Activated B cell treated with CpG ODN at 0.5 μM for 24 hours (primary cell): ENCODE data around the gene SAMD8. TPM values are rescaled to one million over a fixed set of nuclear protein-coding genes. Genes with fewer than 3 reads are reported as not detected.
"Not testable (repeated sequence)": the region's sequence is repeated elsewhere in the genome, so short reads cannot be mapped to it uniquely, and the experiment has no call there.

Source experiments
- ATAC-seq: fragments of 200-7000 bp; cut with Tn5 transposase; one replicate; pipeline ENCODE4 v1.10.0; 2021; ENCODE audit warnings: low read depth, mild to moderate bottlenecking, moderate library complexity
- CTCF ChIA-PET: fragments of 350-600 bp; sonication (Branson Sonifier 250); formaldehyde crosslinking; loops from one replicate; lab custom pipeline; 2021; ENCODE audit warnings: antibody characterized with exemption; lab: Charles Lee
- POLR2A ChIA-PET: fragments of 350-600 bp; sonication (Branson Sonifier 250); formaldehyde crosslinking; loops from one replicate; lab custom pipeline; 2021; ENCODE audit warnings: antibody characterized with exemption; lab: Charles Lee
- DNase-seq: peaks from one replicate; pipeline ENCODE4 v3.0.0; 2022
- H3K27ac Mint-ChIP-seq: one replicate; pipeline ENCODE4 v1.8.0; 2020; ENCODE audit warnings: mixed read lengths
- H3K27me3 Mint-ChIP-seq: one replicate; pipeline ENCODE4 v1.8.0; 2021; ENCODE audit warnings: mixed read lengths
- H3K36me3 Mint-ChIP-seq: one replicate; pipeline ENCODE4 v1.8.0; 2021; ENCODE audit warnings: low read depth, mixed read lengths
- H3K4me1 Mint-ChIP-seq: one replicate; pipeline ENCODE4 v1.8.0; 2021; ENCODE audit warnings: mixed read lengths
- H3K4me3 Mint-ChIP-seq: one replicate; pipeline ENCODE4 v1.8.0; 2020; ENCODE audit warnings: mild to moderate bottlenecking, mixed read lengths
- H3K9me3 Mint-ChIP-seq: one replicate; pipeline ENCODE4 v1.8.0; 2020; ENCODE audit warnings: mixed read lengths
- intact Hi-C: fragments of 100-400 bp; cut with micrococcal nuclease; formaldehyde crosslinking; loops from one replicate; pipeline ENCODE4 v1.15.1; 2024
- total RNA-seq: library from RNA; stranded (reverse); gene quantifications from 2 replicates; pipeline ENCODE4 v1.2.3, GENCODE V29; 2022
- TF ChIP-seq, protein P1 (sequence below): fragments of 200-600 bp; IDR thresholded peaks from one replicate; pipeline ENCODE4 v1.8.0; 2022; ENCODE audit warnings: antibody characterized with exemption, mild to moderate bottlenecking

SAMD8 gene
- total RNA-seq, 1 donor from 2014 or later = 29.1 TPM

- CTCF ChIA-PET = interaction anchor here (2.3 kb wide), 1 partner anchor 44 kb away, joined by 9 read pairs; the partner anchor contains the start of gene COMTD1
- Mint-ChIP-seq H3K36me3 (no peaks in the 10 kb centered on the region), H3K4me1 (peaks cover 5% of the 10 kb centered on the region), H3K27ac (no peak overlapping the region), H3K4me3 (no peak overlapping the region), H3K27me3 (no peaks in the 10 kb centered on the region), H3K9me3 (no peaks in the 10 kb centered on the region)
- TF ChIP-seq, protein P1, sequence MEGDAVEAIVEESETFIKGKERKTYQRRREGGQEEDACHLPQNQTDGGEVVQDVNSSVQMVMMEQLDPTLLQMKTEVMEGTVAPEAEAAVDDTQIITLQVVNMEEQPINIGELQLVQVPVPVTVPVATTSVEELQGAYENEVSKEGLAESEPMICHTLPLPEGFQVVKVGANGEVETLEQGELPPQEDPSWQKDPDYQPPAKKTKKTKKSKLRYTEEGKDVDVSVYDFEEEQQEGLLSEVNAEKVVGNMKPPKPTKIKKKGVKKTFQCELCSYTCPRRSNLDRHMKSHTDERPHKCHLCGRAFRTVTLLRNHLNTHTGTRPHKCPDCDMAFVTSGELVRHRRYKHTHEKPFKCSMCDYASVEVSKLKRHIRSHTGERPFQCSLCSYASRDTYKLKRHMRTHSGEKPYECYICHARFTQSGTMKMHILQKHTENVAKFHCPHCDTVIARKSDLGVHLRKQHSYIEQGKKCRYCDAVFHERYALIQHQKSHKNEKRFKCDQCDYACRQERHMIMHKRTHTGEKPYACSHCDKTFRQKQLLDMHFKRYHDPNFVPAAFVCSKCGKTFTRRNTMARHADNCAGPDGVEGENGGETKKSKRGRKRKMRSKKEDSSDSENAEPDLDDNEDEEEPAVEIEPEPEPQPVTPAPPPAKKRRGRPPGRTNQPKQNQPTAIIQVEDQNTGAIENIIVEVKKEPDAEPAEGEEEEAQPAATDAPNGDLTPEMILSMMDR = no peak
- DNase-seq = no peak
- ATAC-seq = no peak
- intact Hi-C loops = no loop called here
- POLR2A ChIA-PET = interaction anchor here (0.7 kb wide), 1 partner anchor 18 kb away, joined by 3 read pairs; the partner anchor contains the start of gene VDAC2
Observed at GRCh38 chr10:75191821-75192568, 80.5 kb downstream of the SAMD8 start.

GRCh38 chr10:75194625-75195024, 83.2 kb downstream of the SAMD8 start:
- H3K9me3 Mint-ChIP-seq, H3K27ac Mint-ChIP-seq, POLR2A ChIA-PET, DNase-seq, H3K4me3 Mint-ChIP-seq, H3K4me1 Mint-ChIP-seq, intact Hi-C loops, H3K27me3 Mint-ChIP-seq, ATAC-seq, H3K36me3 Mint-ChIP-seq: not testable (repeated sequence)
- CTCF ChIA-PET = interaction anchor here (0.9 kb wide), 1 partner anchor 21 kb away, joined by 3 read pairs; no protein-coding TSS in a partner anchor

GRCh38 chr10:75195035-75195763, 83.7 kb downstream of the SAMD8 start:
- Mint-ChIP-seq H3K4me1 (no peaks in the 10 kb centered on the region), H3K36me3 (no peaks in the 10 kb centered on the region), H3K4me3 (no peak overlapping the region), H3K27me3 (no peaks in the 10 kb centered on the region), H3K9me3 (no peaks in the 10 kb centered on the region), H3K27ac (no peak overlapping the region)
- CTCF ChIA-PET = no interaction called here
- TF ChIP-seq, protein P1 = no peak
- POLR2A ChIA-PET = no interaction called here
- DNase-seq (no peak), ATAC-seq (no peak)
- intact Hi-C loops = no loop called here

GRCh38 chr10:75197066-75197465, 85.6 kb downstream of the SAMD8 start:
- no peak overlapping the region for H3K4me3 Mint-ChIP-seq
- no peak overlapping the region for H3K27ac Mint-ChIP-seq
- TF ChIP-seq, protein P1 = no peak
- no peaks in the 10 kb centered on the region for H3K36me3 Mint-ChIP-seq
- ChIA-PET POLR2A (no interaction called here), CTCF (no interaction called here)
- DNase-seq (no peak), ATAC-seq (no peak)
- H3K27me3 Mint-ChIP-seq = no peaks in the 10 kb centered on the region
- intact Hi-C loops = no loop called here
- H3K4me1 Mint-ChIP-seq = no peaks in the 10 kb centered on the region
- no peaks in the 10 kb centered on the region for H3K9me3 Mint-ChIP-seq

- no peaks in the 10 kb centered on the region for H3K27me3 Mint-ChIP-seq
- CTCF ChIA-PET = no interaction called here
- no peak overlapping the region for H3K4me3 Mint-ChIP-seq
- ATAC-seq (no peak), DNase-seq (no peak)
- H3K4me1 Mint-ChIP-seq = no peaks in the 10 kb centered on the region
- POLR2A ChIA-PET = no interaction called here
- TF ChIP-seq, protein P1 = no peak
- no peak overlapping the region for H3K27ac Mint-ChIP-seq
- intact Hi-C loops = no loop called here
- H3K9me3 Mint-ChIP-seq = no peaks in the 10 kb centered on the region
- no peaks in the 10 kb centered on the region for H3K36me3 Mint-ChIP-seq
Observed at GRCh38 chr10:75197906-75198305, 86.5 kb downstream of the SAMD8 start.

DNA sequence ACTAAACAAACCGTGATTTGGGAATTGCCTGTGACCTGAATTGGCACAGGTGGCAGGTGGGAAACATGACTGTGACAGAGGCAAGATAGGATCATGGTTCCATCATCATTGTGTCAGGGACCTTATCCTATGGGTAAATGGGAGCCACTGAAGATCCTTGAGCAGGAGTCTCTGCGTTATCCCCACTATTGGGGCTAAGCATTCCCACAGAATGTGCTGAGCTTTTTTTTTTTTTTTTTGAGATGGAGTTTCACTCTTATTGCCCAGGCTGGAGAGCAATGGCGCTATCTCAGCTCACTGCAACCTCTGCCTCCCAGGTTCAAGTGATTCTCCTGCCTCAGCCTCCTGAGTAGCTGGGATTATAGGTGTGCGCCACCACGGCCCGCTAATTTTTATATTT, 88.5 kb downstream of the SAMD8 start:
- H3K27ac Mint-ChIP-seq, DNase-seq, H3K9me3 Mint-ChIP-seq, H3K36me3 Mint-ChIP-seq, H3K4me1 Mint-ChIP-seq, ATAC-seq, H3K27me3 Mint-ChIP-seq, intact Hi-C loops, CTCF ChIA-PET, H3K4me3 Mint-ChIP-seq: not testable (repeated sequence)
- POLR2A ChIA-PET = interaction anchor here (0.5 to 0.6 kb wide), 2 partner anchors 25 to 26 kb away, joined by 3 to 4 read pairs; no protein-coding TSS in a partner anchor
